Measurements from ENCODE around the gene CYBC1. TPM values are rescaled to one million over a fixed set of nuclear protein-coding genes. Genes with fewer than 3 reads are reported as not detected.

CYBC1 gene
- total RNA-seq, 1 experiment from 2014 or later = 99.9 TPM

- no peaks in the 10 kb centered on the region for H3K4me1 ChIP-seq
- H3K4me3 Mint-ChIP-seq (ENCODE audit: unreplicated experiment) = no peak overlapping the region
- no peak overlapping the region for H3K4me3 ChIP-seq (ENCODE audit: low read depth, low read length)
- ChIA-PET POLR2A (no interaction called here), CTCF (no interaction called here)
- peaks cover under 1% of the 10 kb centered on the region for H3K36me3 Mint-ChIP-seq (ENCODE audit: insufficient read depth, unreplicated experiment)
- H3K27ac Mint-ChIP-seq (ENCODE audit: unreplicated experiment) = no peak overlapping the region
- H3K36me3 ChIP-seq (ENCODE audit: control insufficient read depth, insufficient read depth, low read length) = no peaks in the 10 kb centered on the region
- no peaks in the 10 kb centered on the region for H3K27me3 Mint-ChIP-seq (ENCODE audit: insufficient read depth, unreplicated experiment)
- H3K4me1 Mint-ChIP-seq (ENCODE audit: low read depth, unreplicated experiment) = no peaks in the 10 kb centered on the region
- no TSS peak for BruUV-seq (replicated peaks)
- intact Hi-C loops (cut with micrococcal nuclease; ENCODE audit: unreplicated experiment) = no loop called here
- DNase-seq = no peak
- no peaks in the 10 kb centered on the region for H3K9me3 ChIP-seq
- no peaks in the 10 kb centered on the region for H3K27me3 ChIP-seq (replicated peaks; ENCODE audit: control insufficient read depth, insufficient read depth, low read length)
- no peaks in the 10 kb centered on the region for H3K9me3 Mint-ChIP-seq (ENCODE audit: unreplicated experiment)
- no peak for TF ChIP-seq CTCF (IDR thresholded peaks at IDR 0.05; ENCODE audit: insufficient read depth in 1 of 2, low read depth in 1 of 2, low read length in 1 of 2, severe bottlenecking in 1 of 2, unreplicated experiment in 1 of 2)
Measured at GRCh38 chr17:82433560-82434215, 16.9 kb downstream of the CYBC1 start.

- POLR2A ChIA-PET = no interaction called here
- H3K4me1 Mint-ChIP-seq (ENCODE audit: low read depth, unreplicated experiment) = no peaks in the 10 kb centered on the region
- TF ChIP-seq CTCF (IDR thresholded peaks at IDR 0.05; ENCODE audit: insufficient read depth in 1 of 2, low read depth in 1 of 2, low read length in 1 of 2, severe bottlenecking in 1 of 2, unreplicated experiment in 1 of 2) = no peak
- H3K36me3 Mint-ChIP-seq (ENCODE audit: insufficient read depth, unreplicated experiment) = no peaks in the 10 kb centered on the region
- Histone ChIP-seq H3K9me3 (no peaks in the 10 kb centered on the region), H3K27me3 (replicated peaks; ENCODE audit: control insufficient read depth, insufficient read depth, low read length) (no peaks in the 10 kb centered on the region), H3K4me3 (ENCODE audit: low read depth, low read length) (no peak overlapping the region), H3K4me1 (no peaks in the 10 kb centered on the region), H3K36me3 (ENCODE audit: control insufficient read depth, insufficient read depth, low read length) (no peaks in the 10 kb centered on the region)
- no peaks in the 10 kb centered on the region for H3K27me3 Mint-ChIP-seq (ENCODE audit: insufficient read depth, unreplicated experiment)
- no peak overlapping the region for H3K27ac Mint-ChIP-seq (ENCODE audit: unreplicated experiment)
- H3K9me3 Mint-ChIP-seq (ENCODE audit: unreplicated experiment) = no peaks in the 10 kb centered on the region
- no peak for DNase-seq
- no TSS peak for BruUV-seq (replicated peaks)
- no peak overlapping the region for H3K4me3 Mint-ChIP-seq (ENCODE audit: unreplicated experiment)
- intact Hi-C loops (cut with micrococcal nuclease; ENCODE audit: unreplicated experiment) = no loop called here
- CTCF ChIA-PET = no interaction called here
Measured at GRCh38 chr17:82432017-82432416, 18.5 kb downstream of the CYBC1 start.

- no peak overlapping the region for H3K4me3 Mint-ChIP-seq (ENCODE audit: unreplicated experiment)
- H3K4me1 ChIP-seq = no peaks in the 10 kb centered on the region
- H3K36me3 Mint-ChIP-seq (ENCODE audit: insufficient read depth, unreplicated experiment) = peaks cover 3% of the 10 kb centered on the region
- DNase-seq = no peak
- H3K36me3 ChIP-seq (ENCODE audit: control insufficient read depth, insufficient read depth, low read length) = no peaks in the 10 kb centered on the region
- peak overlapping the region; percentile 29 for H3K27ac Mint-ChIP-seq (ENCODE audit: unreplicated experiment)
- no peak overlapping the region for H3K4me3 ChIP-seq (ENCODE audit: low read depth, low read length)
- H3K27me3 Mint-ChIP-seq (ENCODE audit: insufficient read depth, unreplicated experiment) = no peaks in the 10 kb centered on the region
- intact Hi-C loops (cut with micrococcal nuclease; ENCODE audit: unreplicated experiment) = no loop called here
- no peaks in the 10 kb centered on the region for H3K27me3 ChIP-seq (replicated peaks; ENCODE audit: control insufficient read depth, insufficient read depth, low read length)
- CTCF ChIA-PET = no interaction called here
- no peak for TF ChIP-seq CTCF (IDR thresholded peaks at IDR 0.05; ENCODE audit: insufficient read depth in 1 of 2, low read depth in 1 of 2, low read length in 1 of 2, severe bottlenecking in 1 of 2, unreplicated experiment in 1 of 2)
- H3K4me1 Mint-ChIP-seq (ENCODE audit: low read depth, unreplicated experiment) = no peaks in the 10 kb centered on the region
- POLR2A ChIA-PET = no interaction called here
- H3K9me3 ChIP-seq = no peaks in the 10 kb centered on the region
- BruUV-seq (replicated peaks) = no TSS peak
- H3K9me3 Mint-ChIP-seq (ENCODE audit: unreplicated experiment) = no peaks in the 10 kb centered on the region
Measured at GRCh38 chr17:82429824-82430223, 20.7 kb downstream of the CYBC1 start.

All from Caco-2 (cell line).